Thoracic aorta endothelial cell (primary cell): Measurements from ENCODE around the gene AUH. TPM values are rescaled to one million over a fixed set of nuclear protein-coding genes. Genes with fewer than 3 reads are reported as not detected.

ENCODE experiments used
- total RNA-seq: library from RNA; depleted of rRNA; stranded (reverse); fragments of >200 nt; gene quantifications from 2 replicates; pipeline ENCODE4 v1.2.3, GENCODE V29; 2012

The AUH gene
- total RNA-seq: 10.1 and 10.7 TPM in 2 replicates

GRCh38 chr9:91361291-91362050, at the start of gene AUH:
AUH (minus strand) TSS chr9:91361918; CDS start chr9:91361889, 29 bp downstream.

Other genes starting within 250 kb of the AUH start
- gene NFIL3, start 61.9 kb upstream of the AUH start, total RNA-seq: 5.7 and 7.9 TPM in 2 replicates